ENCODE measurements around the gene HLA-DMA. TPM values are rescaled to one million over a fixed set of nuclear protein-coding genes. Genes with fewer than 3 reads are reported as not detected.
A peak's percentile ranks its signal among the peaks of the same experiment; 100 is the strongest.

HLA-DMA gene
- total RNA-seq, 4 donors from 2014 or later, result 10.7 to 41.5 (median 27.3) TPM

DNA sequence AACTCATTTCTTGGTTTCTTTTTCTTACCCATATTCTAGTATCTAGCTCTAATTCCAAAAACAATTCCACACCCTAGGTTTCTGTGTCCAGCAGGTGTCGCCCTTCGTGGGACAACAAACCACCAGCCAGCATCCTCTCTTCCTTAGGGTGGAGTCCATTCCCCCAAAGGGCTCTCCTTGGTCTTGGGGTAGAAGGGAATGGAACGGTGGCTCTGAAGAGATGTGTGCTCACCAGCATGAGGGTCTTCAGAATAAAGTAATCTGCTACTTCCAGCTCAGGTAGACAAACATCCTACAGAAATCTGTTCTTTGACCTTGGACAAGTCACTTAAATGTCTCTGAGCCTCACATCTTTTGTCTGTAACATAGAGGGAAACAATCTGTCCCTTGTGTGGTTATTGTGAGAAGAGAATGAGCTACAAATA is 19.2 kb downstream of the HLA-DMA start:
- H3K4me3 ChIP-seq (replicated peaks in 1 of 3), result no peak overlapping the region
- intact Hi-C loops (cut with DNase I), result loop anchor here (5.0 kb wide), 2 partner anchors 36 to 49 kb away; no protein-coding TSS in a partner anchor
- H3K9me3 ChIP-seq, result no peaks in the 10 kb centered on the region
- H3K4me1 ChIP-seq, result peaks cover 27 to 37% of the 10 kb centered on the region in 2 donors
- no peaks in the 10 kb centered on the region for H3K27me3 ChIP-seq
- peak overlapping the region in 2 of 3 donors; percentile 6 to 72 for H3K27ac ChIP-seq
- WGBS, 2 donors, result 11 to 13% methylated on average over 3 of the region's 3 CpGs
- TF ChIP-seq POLR2A (IDR thresholded peaks at IDR 0.05) (no peak), CTCF (IDR thresholded peaks at IDR 0.05) (peak; percentile 56 to 82 (median 73))
- H3K36me3 ChIP-seq, result no peaks in the 10 kb centered on the region
- DNase-seq, result peak; percentile 78 to 81

- Histone ChIP-seq H3K27ac (peak overlapping the region; percentile 1 to 70 (median 51)), H3K27me3 (no peaks in the 10 kb centered on the region), H3K4me1 (peaks cover 27 to 37% of the 10 kb centered on the region in 2 donors), H3K4me3 (replicated peaks in 1 of 3) (no peak overlapping the region), H3K9me3 (no peaks in the 10 kb centered on the region), H3K36me3 (no peaks in the 10 kb centered on the region)
- intact Hi-C loops (cut with DNase I), result loop anchor here (5.0 kb wide), 2 partner anchors 35 to 50 kb away; no protein-coding TSS in a partner anchor
- WGBS, 2 donors, result 46 to 56% methylated on average over 7 of the region's 7 CpGs
- no peak for TF ChIP-seq CTCF (IDR thresholded peaks at IDR 0.05)
- TF ChIP-seq POLR2A (IDR thresholded peaks at IDR 0.05), result no peak
- peak; percentile 40 for DNase-seq
Observed at GRCh38 chr6:32932132-32932868, 20.6 kb downstream of the HLA-DMA start.

- no peak for DNase-seq
Observed at GRCh38 chr6:32931211-32931610, 21.7 kb downstream of the HLA-DMA start.

DNA sequence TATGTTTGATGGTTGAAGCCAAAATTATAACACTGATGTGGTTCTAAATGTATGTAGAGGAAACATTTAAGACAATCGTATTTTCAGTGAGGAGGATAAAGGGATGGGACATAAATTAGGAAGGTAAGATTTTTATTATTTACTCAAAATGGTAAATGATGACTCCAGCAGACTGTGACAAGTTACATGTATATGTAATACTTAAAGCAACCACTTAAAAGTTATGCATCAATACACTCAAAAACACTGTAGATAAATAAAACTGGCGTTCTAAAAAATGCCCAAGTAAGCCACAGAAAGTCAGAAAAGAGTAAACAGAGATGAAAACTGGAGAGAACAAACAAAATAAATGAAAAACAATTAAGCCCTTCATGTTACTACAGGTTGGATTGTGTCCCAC is 30.8 kb downstream of the HLA-DMA start:
- Histone ChIP-seq H3K4me1 (no peaks in the 10 kb centered on the region), H3K27me3 (no peaks in the 10 kb centered on the region), H3K4me3 (replicated peaks in 1 of 3) (no peak overlapping the region), H3K36me3 (no peaks in the 10 kb centered on the region), H3K27ac (no peak overlapping the region), H3K9me3 (no peaks in the 10 kb centered on the region)
- TF ChIP-seq POLR2A (IDR thresholded peaks at IDR 0.05) (no peak), CTCF (IDR thresholded peaks at IDR 0.05) (no peak)
- DNase-seq, result no peak
- WGBS, 2 donors, result 90 to 91% methylated on average over 2 of the region's 2 CpGs
- intact Hi-C loops (cut with DNase I), result no loop called here

More at GRCh38 chr6:32931211-32931610, 21.7 kb downstream of the HLA-DMA start:
- WGBS, 2 donors, result 0 to 44% methylated on average over 1 of the region's 1 CpG
- Histone ChIP-seq H3K27me3 (no peaks in the 10 kb centered on the region), H3K4me3 (replicated peaks in 1 of 3) (no peak overlapping the region), H3K9me3 (no peaks in the 10 kb centered on the region), H3K36me3 (no peaks in the 10 kb centered on the region), H3K4me1 (peaks cover 21 to 27% of the 10 kb centered on the region in 2 donors), H3K27ac (peak overlapping the region; percentile 1 to 70 (median 51))
- intact Hi-C loops (cut with DNase I), result loop anchor here (5.0 kb wide), 2 partner anchors 34 to 51 kb away; no protein-coding TSS in a partner anchor
- TF ChIP-seq CTCF (IDR thresholded peaks at IDR 0.05) (no peak), POLR2A (IDR thresholded peaks at IDR 0.05) (no peak)

DNA sequence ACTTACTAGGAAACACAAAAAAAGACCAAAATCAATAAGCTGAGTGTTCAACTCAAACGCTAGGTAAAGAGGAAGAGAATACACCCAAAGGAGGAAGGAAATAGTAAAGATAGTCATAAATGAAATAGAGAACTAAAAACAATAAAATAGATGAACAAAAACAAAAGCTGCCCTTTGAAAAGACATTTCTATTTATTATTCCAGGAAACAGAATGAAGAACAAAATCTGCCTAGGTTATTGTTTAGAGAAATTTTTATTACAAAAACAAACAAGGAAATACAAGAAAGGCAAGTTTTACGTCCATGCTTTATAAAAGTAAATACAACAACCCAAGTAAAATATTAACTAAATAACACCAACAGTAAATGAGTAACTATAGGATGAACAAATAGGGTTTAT is 32.2 kb downstream of the HLA-DMA start:
- whole genome bisulfite sequencing, 2 donors, result 73 to 79% methylated on average over 2 of the region's 2 CpGs

More for the DNA sequence above, 32.2 kb downstream of the HLA-DMA start:
- H3K4me1 ChIP-seq, result no peaks in the 10 kb centered on the region
- TF ChIP-seq CTCF (IDR thresholded peaks at IDR 0.05) (no peak), POLR2A (IDR thresholded peaks at IDR 0.05) (no peak)
- DNase-seq, result no peak
- H3K4me3 ChIP-seq (replicated peaks in 1 of 3), result no peak overlapping the region
- H3K36me3 ChIP-seq, result no peaks in the 10 kb centered on the region
- H3K27me3 ChIP-seq, result no peaks in the 10 kb centered on the region
- no peak overlapping the region for H3K27ac ChIP-seq
- intact Hi-C loops (cut with DNase I), result no loop called here
- H3K9me3 ChIP-seq, result no peaks in the 10 kb centered on the region

Measured in thyroid gland (tissue), 4 donors.